GM21825 (cell line): ENCODE data around the gene BEST4.
"Not testable (repeated sequence)": the region's sequence is repeated elsewhere in the genome, so short reads cannot be mapped to it uniquely, and the experiment has no call there.

ENCODE experiments used
- ATAC-seq: cut with Tn5 transposase; IDR thresholded peaks from one replicate; pipeline ENCODE4 v1.9.1; 2021; ENCODE audit warnings: mild to moderate bottlenecking, moderate library complexity; ENCODE audit not compliant: unreplicated experiment

The BEST4 gene

GRCh38 chr1:44788120-44788860 lies at the start of gene BEST4:
Gene BEST4 (minus strand): TSS chr1:44788170. CDS start chr1:44787705, 465 bp downstream.
- ATAC-seq, result no peak

GRCh38 chr1:44835738-44836675 lies 48.0 kb upstream of the BEST4 start:
- ATAC-seq, result peak; percentile 65

- ATAC-seq, result no peak
These were observed 46.4 kb upstream of the BEST4 start for GRCh38 chr1:44834328-44834727.

GRCh38 chr1:44832056-44832705 lies 44.2 kb upstream of the BEST4 start:
- no peak for ATAC-seq

DNA sequence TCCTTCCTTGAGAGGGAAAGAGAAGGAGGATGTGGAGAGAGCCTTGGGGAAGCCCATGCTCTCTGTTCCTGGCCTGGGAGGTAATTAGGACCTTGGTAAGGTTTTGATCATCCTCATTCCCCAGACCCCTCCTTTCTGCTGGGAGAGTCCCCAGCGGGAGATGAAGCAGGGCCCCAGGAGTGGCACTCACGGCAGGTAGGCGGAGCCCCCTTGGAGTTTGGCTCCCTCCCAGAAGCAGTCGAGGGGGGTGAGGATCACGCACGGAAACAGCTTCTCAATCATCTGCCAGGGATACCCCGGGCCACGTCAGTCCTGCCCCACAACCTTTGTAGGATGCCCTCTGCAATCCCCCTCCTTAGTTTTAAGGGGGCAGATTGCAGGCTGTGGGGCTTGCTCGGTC lies 43.5 kb upstream of the BEST4 start:
- ATAC-seq, result no peak

DNA sequence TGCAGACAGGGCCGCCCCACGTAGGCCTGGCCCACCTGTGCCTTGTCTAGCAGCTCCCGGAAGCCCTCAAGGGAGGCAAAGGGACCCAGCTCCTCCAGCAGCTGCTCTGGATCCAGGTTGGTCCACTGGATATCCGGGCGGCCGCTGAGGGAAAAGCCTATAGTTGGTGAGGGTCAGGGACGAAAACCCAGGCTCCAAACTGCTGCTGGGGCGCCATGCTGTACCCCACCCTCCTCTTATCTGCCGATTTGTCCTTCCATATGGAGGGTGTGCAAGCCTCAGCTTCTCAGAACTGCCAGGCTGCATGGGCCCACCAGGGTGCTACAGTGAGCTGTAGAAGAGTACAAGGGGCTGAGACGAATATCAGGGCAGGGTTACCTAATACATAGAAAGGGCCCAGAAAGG lies 42.9 kb upstream of the BEST4 start:
- ATAC-seq, result no peak

- no peak for ATAC-seq
These were observed 41.8 kb upstream of the BEST4 start for GRCh38 chr1:44829506-44830384.

GRCh38 chr1:44828841-44829440 lies 41.0 kb upstream of the BEST4 start:
- no peak for ATAC-seq

GRCh38 chr1:44828003-44828651 lies 40.2 kb upstream of the BEST4 start:
- no peak for ATAC-seq

DNA sequence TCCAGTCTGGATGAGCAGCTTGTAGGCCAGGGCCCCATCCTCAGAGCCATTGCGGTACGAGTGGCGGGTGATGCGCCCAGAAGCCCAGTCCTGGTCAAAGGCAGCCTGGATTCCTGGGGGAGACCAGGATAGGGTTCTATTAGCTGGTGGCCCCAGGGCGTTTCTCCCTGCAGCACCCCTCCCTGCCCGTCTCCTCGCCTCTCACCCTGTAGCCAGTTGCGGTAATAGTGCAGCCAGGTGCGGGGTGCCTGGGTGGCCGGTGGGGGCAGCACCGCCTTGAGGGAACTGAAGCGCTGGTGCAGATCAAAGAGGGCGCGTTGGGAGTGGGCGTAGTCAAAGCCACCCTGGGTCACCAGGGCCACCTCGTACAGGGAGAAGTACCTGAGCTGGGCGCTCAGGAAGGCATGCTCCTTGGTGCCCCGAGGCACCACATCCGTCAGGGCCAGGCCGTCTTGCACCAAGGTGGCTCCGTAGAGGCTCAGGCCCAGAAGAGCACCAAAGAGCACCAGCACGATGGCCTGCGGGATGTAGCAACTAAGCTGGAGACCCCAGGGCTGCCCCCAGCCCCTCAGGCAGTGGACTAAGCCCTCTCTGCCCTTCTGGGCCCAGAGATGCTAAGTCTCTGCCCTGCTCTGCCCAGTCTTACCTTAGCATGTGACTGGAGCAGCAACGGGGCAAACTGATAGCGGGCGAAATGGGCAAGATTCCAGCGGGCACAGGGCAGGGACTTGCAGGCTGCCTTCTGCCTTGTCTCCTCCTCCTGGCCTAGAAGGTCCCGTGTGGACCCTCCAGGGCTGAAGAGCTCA lies 39.4 kb upstream of the BEST4 start:
- no peak for ATAC-seq

DNA sequence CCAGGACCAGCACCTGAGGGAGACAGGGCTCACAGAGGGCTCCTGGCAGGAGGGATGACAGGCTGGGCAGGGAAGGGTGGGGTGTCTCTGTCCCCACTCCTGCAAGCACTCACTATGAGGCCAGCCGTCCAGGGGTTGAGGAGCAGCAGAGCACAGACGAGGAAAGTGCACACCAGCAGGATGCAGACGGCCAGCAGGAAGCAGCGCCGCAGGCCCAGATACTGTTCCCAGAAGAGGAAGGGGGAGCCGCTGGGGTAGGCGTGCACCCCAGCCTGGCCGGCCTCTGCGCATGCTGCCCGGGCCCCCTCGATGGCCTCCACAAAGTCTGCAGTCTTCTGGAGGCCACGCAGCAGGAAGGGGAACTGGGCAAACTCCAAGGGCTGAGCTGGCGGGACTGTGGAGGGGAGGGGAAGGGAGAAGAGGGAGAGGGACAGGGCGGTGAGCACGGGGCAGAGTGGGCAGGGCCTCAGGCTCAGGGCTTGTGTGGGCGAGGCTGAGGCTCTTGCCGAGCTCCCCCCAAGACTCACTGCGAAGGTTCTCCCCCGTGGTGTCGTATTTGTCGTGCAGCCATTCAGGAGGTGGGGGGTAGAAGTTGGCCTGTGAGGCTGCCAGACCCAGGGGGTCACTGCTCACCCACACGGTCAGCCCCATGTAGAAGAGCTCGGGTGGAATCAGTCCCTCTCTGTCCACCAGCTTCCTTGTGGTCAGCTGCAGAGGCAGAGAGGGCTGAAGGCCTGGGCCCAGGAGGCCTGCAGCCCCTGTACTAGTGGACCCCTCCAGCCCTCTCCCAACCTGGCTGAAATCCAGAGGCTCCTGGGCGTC lies 38.6 kb upstream of the BEST4 start:
- no peak for ATAC-seq

- ATAC-seq, result not testable (repeated sequence)
These were observed 36.4 kb upstream of the BEST4 start for GRCh38 chr1:44824392-44824791.

- ATAC-seq, result no peak
These were observed 35.0 kb upstream of the BEST4 start for GRCh38 chr1:44822981-44823451.

DNA sequence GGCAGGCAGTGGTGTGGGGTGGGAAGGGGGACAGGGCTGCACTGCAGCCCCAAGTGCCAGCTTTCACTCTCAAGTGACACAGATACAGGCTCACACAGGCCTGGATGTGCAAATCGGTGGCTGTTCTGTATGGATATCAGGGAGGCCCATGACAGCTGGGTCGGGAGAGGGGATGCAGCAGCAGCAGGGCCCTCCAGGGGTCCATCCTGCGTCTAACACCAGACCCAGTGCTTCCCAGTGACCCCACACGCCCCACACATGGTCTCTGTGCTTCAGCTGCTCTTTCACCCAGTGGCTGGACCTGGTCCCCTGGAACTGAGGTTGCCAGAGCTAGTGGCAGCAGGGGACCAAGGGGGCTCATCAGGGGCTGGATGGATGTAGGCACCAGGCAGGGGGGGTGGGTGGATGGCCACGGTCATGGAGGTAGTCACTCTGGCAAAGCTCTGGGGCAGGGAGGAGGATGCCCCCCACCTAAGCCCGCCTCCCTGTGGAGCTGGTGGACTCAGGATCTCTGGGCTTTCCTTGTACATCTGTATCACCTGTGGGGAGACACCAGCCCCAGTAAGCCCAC lies 34.2 kb upstream of the BEST4 start:
- no peak for ATAC-seq

DNA sequence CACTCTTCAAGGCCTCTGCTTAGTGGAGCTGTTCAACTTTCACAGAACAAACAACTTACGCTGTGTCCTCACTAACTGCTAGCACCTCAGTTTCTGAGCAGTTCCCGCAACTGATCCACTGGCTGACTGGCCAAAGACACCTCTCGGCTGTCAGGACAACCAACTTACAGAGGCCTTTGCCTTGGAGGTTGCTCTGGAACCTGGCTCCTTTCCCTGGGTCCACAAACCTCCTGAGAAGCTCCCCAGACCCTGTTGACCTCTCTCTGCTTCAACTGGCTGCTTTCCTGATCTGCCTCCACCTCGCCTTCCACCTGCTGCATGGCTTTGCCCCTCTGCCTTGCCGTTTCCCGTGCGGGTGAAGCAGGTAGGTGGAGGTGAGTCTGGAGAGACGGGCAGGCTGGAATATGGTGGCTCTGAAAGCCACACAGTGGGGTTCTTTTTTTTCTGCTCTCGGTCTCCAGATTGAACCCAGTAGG lies 33.3 kb upstream of the BEST4 start:
- ATAC-seq, result no peak

- ATAC-seq, result no peak
These were observed 32.6 kb upstream of the BEST4 start for GRCh38 chr1:44820328-44821239.
